Upper lobe of left lung (tissue), 4 donors: ENCODE measurements around the gene PIK3R2.
A peak's percentile ranks its signal among the peaks of the same experiment; 100 is the strongest.

Source experiments
- CTCF ChIP-seq, 6 experiments: fragments of 450-650 bp in 4 of 6; fragments of 200-600 bp in 2 of 6; sonication (generic) in 2 of 6; IDR thresholded peaks; one replicate each; pipeline ENCODE4 v1.5.1; 2016 to 2019; ENCODE audit warnings: antibody characterized with exemption in 6 of 6
- EP300 ChIP-seq, 4 donors: sonication (generic); formaldehyde crosslinking; IDR thresholded peaks; one replicate each; pipeline ENCODE4 v1.5.1; 2017; ENCODE audit warnings: antibody characterized with exemption in 4 of 4, control low read depth in 2 of 4
- POLR2A ChIP-seq, 4 donors: fragments of 450-650 bp; IDR thresholded peaks; one replicate each; pipeline ENCODE4 v1.5.1; 2016 to 2017; ENCODE audit warnings: antibody characterized with exemption in 4 of 4, mild to moderate bottlenecking in 2 of 4
- POLR2AphosphoS5 ChIP-seq, 2 donors: sonication (generic); formaldehyde crosslinking; IDR thresholded peaks; one replicate each; pipeline ENCODE4 v1.5.1; 2017; ENCODE audit warnings: antibody characterized with exemption in 2 of 2

- peak in 1 of 4 donors; percentile 15 for TF ChIP-seq EP300 (IDR thresholded peaks at IDR 0.05)
- peak in 2 of 6 experiments; percentile 32 to 38 for TF ChIP-seq CTCF (IDR thresholded peaks at IDR 0.05)
- TF ChIP-seq POLR2A (IDR thresholded peaks at IDR 0.05), result peak in 3 of 4 donors; percentile 80 to 85 (median 83)
- peak; percentile 89 to 94 for TF ChIP-seq POLR2AphosphoS5 (IDR thresholded peaks at IDR 0.05)
These were observed 39.9 kb downstream of the PIK3R2 start, which contains the start of gene MPV17L2 for GRCh38 chr19:18192673-18193387.
